Measurements from ENCODE around the gene RARRES1.

DNA sequence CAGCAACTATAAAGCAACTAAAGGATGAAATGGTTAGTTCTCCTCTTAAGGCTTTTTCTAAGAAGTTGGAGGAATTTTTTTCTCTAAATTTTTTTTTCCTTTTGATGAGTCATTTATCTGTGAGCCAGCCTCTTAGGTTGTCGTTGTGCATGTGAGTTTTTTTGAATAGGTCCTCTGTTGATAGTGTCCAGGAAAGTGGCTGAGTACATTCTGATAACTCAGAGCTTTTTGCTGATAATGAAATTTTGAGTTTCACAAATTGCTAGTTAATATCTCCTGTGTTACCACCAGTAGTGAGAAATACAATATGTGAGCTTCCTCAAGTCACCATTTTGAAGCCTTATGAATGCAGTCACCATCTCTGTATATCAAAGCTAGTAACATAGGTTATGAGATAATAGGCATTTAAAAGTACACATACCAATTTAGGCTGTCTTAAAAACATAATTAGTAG is 52.7 kb downstream of the RARRES1 start:
- TF ChIP-seq CTCF (IDR thresholded peaks at IDR 0.05; ENCODE audit: low read depth, low read length, poor library complexity, severe bottlenecking) (no peak), EZH2phosphoT487 (IDR thresholded peaks at IDR 0.05; ENCODE audit: borderline replicate concordance, low read length) (no peak)

Measured in DOHH2 (cell line).